Activated CD8-positive, alpha-beta memory T cell treated with anti-CD3 and anti-CD28 coated beads for 4 hours (primary cell): Measurements from ENCODE around the gene TPH2.

Source experiments
- DNase-seq, 2 donors: peaks; one replicate each; pipeline ENCODE4 v3.0.0-alpha.2; 2020; ENCODE audit warnings: low read depth in 2 of 2

The TPH2 gene

DNA sequence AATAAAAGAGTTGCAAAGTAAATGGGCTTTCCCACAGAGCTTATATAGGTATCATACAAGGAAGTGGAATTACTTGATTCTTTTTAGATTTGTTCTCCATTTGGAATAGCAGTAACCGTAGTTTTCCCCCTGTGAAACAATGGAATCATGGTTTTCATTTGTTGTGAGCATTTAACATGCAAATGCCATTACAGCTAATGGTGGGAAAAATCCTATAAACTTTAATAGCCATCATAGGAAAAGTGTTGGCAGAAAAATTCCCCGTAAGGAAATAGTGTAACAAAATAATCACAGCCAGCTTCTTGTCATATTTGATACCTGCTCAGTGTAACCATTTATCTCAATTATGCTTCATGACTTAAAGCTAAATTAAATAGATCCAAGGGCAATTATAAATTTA lies 95.3 kb downstream of the TPH2 start:
- no peak for DNase-seq

DNA sequence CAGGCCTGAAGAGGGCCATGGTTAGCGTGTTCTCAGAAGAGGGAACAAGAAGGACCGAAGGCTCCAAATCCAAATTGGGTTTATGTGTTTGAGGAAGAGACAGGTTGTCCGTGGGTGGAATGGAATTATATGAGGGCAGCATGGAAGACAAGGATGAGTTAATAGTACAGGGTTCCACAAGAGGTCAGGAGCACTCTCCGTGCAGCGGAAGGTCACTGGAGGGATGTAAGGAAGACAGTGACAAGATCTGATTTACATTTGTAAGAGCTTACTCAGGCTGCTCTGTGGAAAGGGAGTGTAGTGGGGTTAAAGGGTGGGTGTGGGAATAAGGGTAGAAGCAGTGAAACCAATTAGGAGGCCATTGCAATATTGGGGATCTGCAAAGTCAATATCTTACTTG lies 97.0 kb downstream of the TPH2 start:
- no peak for DNase-seq

DNA sequence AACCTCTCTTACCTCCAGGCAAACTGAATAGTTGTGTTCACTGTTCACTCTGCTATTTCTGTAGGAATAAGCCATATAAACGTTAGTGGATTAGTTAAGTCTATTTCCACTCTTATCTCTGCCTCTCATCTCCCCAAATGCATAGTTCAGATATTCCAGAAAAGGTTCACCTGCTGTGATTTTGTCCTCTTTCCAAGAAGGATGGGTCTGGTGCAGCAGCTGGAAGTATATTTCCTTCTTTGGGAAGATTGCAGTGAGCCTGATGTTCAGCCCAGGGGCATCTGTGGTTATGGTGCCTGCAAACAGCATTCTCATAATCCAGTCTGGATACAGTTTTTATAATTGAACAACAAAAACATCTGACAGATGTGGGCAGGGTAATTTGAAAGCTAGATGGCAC lies 97.7 kb downstream of the TPH2 start:
- no peak for DNase-seq

DNA sequence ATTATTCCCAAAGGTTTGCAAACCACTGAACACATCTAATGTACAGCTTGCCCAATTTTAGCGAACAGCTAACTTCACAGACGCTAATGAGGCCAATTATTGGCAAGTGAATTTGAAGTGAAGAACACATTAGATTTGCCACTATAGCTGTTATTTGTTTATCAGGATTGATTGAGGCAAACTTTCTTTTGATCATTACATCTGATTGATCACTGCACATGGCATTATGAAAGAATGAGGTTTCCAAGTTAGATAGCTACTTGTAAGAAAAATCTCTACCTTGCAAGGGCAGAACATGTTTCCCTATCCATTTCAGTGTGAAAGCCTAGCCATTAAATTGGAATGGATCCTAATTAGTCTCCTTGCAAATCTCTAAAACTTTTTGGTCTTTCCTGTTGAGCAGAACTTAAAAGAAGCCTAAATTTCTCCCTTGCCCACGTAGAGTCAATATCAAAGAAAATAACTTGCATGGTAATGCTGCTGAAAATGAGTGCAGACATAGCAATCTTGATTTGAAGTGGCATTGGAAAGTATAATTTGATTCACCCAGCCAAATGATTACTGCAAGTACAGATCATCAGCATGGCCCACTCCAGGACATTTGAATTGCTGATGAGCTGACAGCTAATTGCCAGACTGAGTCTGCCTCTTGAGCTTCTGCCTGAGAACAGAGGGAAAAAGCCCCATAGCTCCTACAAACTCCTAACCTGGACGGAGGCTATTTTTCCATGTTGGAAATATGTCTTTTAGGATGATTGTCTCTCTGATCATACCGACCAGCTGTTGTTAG lies 98.6 kb downstream of the TPH2 start:
- no peak for DNase-seq

DNA sequence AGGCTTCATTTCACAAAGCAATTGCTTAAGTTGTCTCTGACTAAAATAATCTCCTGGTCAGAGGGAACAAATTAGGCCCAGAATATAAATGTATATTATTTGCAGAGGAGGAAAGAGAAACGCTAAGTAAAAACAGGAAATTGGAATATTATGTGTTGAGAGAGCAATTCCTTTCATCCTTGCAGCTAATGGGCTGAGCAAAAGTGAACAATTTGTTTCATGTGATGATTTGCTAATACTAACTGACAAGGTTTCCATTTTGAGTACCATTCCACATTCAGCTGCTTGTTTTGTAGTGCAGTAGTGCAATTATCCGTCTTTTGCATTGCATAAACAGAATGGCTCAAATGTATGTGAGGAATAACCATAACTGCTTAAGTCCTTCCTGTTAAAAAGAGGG lies 103.2 kb downstream of the TPH2 start:
- DNase-seq = no peak

DNA sequence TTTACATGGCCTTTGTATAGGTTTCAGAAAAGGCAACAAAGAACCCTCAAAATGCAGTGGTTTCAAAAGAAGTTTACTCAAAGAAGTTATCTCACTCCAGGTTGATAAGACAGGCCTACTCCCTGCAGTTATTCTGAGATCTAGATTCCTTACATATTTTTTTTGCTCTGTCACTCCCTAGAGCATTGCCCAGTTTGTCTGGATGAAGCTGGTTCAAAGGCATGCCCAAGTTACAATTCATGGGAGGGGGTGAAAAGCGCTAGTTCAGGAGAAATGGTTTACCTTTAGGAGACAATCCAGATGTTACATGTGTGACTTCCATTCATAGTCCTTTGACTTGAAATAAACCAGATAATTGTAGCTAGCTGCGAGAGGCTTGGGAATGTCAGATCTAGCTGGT lies 115.0 kb downstream of the TPH2 start:
- no peak for DNase-seq

DNA sequence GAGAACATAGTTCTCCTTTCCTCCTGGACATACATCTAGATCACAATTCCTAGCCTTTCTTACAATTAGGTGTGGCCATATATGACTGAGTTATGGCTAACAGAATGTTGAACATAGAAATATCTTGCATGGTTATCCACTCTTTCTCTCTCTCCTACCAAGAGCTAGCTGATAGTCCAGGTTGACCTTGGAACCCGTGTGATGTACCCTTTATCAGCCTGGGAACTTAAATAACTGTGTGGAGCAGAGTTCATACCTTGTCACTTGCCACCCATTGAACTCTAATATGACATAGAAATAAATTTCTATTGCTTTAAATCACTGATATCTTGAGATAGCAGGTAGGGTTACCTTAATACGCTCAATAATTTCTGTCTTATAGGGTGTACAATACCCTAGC lies 115.9 kb downstream of the TPH2 start:
- DNase-seq = no peak

DNA sequence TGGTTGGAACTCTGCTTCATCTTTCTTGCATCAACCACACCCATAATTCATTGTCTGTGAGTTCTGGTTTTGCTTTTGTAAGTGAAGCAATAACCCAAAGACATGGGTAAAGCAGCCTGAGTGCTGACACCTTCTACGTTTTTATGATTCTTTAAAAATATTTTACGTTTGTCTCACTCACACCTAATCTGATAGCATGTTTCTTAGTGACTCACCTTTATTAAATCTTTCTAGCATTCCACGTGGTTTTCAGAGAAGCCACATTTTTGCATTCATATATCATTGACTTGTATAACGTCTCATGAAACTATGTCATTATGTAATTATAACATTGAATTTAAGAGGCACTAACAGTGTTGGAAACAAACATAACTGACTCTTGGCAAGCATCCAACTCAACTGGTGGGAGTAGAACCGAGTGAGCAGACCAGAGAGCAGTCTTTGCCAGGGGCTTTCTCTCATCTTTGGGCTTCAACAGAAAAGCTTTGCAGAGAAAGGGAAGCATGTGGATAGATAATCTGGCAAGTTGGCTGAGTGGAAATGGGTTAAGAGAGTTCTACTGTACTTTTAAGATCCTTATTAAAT lies 118.8 kb downstream of the TPH2 start:
- DNase-seq = no peak

DNA sequence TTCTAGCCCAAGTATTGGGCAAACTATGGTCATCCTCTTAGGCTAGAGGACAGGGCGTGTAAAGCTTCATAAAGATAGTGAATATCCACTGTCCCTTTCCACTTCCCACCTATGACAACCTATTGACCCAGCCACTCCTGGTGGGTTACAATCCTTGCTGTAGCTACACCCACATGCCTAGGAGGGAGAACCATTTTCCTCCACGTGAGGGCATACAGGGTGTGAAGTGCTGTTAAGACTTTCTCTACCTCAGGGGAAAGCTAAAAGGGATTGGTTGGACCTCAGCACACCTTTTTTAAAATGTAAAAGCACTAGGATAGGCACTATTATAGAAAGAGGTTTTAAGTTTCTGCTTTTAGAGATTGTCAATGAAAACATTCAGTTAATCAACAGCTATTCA lies 124.4 kb downstream of the TPH2 start:
- DNase-seq = no peak

DNA sequence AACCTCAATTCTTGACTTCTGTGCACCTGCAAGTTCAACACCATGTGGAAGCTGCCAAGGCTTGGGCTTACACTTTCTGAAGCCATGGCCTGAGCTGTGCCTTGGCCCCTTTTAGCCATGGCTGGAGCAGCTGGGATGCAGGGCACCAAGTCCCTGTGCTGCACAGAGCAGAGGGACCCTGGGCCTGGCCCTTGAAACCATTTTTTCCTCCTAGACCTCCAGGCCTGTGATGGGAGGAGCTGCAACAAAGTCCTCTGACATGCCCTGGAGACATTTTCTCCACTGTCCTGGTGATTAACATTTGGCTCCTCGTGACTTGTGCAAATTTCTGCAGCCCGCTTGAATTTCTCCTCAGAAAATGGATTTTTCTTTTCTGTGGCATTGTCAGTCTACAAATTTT lies 132.4 kb downstream of the TPH2 start:
- DNase-seq = no peak

DNA sequence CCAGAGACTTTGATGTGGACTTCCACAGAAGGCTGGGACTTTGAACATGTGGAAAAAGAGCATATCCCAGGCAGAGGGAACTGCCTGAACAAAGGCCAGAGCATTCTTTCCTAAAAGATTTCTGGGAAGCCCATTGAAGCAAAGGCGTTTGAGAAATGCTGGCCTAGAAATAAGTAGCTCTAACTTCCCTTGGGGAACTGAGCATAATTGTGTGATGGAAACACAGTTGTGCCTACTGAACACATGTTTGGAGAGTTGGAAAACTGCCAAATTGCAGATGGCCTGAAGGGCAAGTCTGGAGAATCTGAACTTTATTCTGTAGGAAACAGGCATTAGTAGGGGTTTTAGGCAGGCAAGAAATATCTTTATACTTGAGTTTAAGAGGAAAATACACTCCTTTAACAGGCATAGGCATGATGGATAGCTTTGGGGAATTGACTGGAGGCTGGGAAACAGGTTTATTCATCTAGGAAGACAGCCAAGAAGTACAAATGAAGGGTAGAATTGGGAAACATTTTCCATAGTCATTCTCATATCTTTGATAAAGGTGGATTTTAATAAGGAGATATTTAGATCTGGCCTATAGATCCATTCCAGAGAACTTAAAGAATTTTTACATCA lies 134.1 kb downstream of the TPH2 start:
- DNase-seq = no peak

DNA sequence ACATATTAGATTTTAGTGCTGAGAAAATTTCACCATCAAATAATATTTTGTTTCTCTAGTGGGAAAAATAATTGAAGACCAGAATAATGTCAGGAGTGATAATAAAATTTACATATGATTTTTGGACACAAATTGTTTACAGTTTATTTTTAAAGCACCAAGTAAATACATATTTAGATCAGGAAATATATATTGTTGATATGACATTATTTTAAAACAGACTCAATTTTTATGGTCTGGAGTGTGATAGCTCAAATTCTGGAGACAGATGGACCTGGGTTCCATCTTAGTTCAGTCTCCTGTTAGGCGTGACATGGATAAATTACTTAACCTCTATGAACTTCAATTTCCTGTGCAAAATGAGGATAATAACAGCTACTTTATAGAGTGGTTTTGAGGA lies 135.4 kb downstream of the TPH2 start:
- no peak for DNase-seq

DNA sequence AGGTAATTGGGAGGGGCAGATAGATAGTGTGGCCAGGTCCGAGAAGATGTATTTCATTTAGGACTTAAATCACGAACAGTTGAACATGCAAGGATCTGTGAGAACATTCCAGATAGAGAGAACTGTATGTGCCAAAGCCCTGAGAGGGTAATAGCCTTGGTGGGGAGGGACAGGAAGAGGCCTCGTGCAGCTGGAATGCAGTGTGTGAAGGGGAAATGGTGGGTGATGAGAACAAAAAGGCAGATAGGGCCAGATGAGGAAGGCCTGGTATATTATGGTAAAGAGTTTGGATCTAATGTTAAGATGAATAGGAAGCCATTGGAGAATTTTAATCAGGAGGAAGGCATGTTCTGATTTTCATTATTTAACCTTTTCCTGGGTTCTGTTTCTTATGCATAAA lies 136.3 kb downstream of the TPH2 start:
- no peak for DNase-seq

DNA sequence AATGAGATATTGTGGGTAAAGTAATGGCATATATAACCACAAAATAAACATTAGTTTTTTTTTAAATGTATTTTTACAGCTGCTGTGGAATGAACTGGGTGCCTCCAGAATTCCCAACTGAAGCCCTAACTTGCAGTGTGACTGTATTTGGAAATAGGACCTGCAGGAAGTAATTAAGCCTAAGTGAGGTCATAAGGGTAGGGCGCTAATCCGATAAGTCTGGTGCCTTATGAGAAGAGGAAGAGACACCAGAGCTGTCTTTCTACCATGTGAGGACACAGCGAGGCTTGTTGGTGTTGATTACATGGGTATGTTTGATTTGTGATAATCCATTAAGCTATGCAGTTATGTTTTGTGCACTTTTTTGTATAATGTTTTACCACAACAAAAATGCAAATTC lies 136.8 kb downstream of the TPH2 start:
- no peak for DNase-seq

DNA sequence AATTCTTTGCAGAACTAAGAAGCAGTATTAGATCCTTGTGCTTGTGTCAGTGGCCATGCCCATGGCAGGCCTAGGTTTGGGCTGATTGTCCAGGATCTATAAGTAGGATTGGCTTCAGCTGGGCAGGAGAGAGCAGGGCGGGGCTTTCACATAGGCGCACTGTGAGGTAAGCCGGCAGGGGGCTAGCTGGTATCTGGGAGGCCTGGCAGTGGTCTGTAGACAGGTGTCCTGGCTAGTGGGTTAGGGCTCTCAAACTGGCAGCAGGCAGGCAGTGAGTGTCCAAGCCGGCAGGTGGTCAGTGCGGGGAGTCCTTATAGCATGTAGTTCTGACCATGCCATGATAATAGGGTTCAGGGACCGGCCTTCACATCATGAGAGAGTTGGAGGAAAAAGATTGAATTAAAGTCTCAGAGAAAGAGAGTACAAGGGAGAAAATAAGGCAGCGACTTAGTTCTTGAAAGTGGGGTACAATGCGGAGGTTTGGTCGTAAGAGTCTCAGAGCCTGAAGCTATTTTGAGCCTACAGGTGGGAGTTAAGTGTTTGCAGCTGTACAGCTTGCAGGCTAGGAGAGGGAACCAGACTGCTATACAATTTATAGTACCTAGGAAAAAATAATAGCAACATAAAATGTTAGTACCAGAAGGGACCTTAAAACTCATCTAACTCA lies 137.4 kb downstream of the TPH2 start:
- DNase-seq = no peak

DNA sequence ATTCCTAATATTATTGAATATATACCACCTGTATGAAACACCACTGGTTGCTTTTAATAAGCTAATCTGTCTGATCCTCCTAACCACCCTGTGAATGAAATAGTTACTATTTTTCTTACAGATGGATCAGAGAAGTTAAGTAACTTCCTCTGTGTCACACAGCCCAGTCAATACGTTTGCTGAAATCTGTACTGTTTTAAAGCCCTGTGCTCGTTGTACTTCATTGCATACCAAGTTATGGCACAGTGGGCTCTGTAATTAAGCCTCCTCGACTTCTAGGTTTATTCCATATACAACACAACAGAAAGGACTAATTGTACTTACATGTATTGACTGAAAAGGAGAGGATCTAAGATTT lies 137.9 kb downstream of the TPH2 start:
- no peak for DNase-seq

DNA sequence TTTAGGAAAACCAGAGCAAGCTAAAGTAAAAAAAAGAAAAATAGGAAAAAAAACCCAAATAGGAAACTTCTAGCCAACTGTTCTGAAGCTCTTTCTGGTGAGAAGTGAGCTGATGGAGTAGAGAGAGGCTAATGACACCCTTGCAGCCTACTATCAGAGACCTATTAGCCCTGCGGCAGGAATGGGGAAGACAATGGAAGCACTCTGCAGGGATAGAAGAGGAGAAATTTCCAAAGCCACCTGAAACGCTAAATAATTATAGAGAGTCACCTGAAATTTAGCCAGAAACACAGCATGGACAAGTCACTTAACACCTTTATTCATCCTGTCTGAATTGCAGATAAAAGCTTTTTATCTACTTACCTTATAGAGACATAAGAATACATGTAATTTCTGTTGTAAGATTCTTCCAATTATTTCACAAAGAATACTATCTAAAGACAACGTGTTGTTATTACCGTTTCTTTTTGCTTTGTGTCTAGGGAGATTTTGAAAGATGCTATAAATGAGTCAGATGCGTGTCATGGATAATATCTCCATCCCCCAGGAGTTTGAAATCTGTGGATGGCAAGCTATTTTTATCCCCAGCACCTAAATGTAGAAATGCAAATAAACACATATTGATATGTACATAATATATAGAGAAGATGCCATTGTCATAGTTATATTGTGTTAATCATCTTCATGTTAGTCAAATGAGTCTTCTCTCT lies 138.6 kb downstream of the TPH2 start:
- DNase-seq = no peak

DNA sequence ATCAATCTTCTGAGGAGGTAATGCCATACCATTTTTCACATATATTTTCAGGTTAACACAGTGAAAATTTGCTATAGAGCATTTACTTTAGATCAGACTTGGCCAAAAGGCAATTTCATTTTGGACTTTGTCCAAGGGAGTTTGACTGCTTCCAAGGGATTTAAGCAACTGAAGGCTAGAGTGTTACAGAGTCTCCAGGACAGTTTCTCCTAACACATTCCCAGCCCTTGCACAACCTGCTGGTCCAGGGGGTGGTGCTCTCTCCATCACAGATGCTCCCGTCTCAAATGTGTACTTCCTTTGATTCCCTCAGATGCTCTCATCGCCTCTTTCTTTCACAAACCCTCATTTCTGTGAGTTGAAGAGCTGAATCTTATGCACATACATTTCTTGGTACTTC lies 143.1 kb downstream of the TPH2 start:
- no peak for DNase-seq
